Measurements from ENCODE around the gene BTBD18.

DNA sequence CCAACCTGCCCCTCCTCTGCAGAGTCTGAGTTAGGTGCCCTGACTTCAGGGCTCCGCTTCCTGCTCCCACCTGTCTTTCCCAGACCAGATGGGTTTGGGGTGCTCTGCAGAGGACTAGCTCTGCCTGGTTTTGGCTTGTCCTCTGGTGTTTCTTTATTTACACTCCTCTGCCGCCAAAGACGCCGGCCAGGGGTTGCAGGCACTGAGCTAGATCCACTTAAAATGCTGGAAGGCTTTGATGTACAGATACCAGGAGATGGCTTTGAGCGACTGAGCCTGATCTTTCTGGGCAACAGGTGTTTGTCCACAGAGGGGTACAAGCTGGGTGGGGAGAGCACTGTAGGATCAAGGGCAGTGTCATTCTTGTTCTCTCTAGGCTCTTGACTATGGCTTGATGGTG lies 6.4 kb downstream of the BTBD18 start:
- TF ChIP-seq, protein P1, sequence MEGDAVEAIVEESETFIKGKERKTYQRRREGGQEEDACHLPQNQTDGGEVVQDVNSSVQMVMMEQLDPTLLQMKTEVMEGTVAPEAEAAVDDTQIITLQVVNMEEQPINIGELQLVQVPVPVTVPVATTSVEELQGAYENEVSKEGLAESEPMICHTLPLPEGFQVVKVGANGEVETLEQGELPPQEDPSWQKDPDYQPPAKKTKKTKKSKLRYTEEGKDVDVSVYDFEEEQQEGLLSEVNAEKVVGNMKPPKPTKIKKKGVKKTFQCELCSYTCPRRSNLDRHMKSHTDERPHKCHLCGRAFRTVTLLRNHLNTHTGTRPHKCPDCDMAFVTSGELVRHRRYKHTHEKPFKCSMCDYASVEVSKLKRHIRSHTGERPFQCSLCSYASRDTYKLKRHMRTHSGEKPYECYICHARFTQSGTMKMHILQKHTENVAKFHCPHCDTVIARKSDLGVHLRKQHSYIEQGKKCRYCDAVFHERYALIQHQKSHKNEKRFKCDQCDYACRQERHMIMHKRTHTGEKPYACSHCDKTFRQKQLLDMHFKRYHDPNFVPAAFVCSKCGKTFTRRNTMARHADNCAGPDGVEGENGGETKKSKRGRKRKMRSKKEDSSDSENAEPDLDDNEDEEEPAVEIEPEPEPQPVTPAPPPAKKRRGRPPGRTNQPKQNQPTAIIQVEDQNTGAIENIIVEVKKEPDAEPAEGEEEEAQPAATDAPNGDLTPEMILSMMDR (conservative IDR thresholded peaks at IDR 0.05) = no peak
- TF ChIP-seq ZFX (IDR thresholded peaks at IDR 0.05) = no peak

Measured in C4-2B (cell line).